ACHN (cell line): ENCODE data around the gene ARHGEF2.

Experiments used
- DNase-seq: peaks from one replicate; pipeline ENCODE4 v3.0.0-alpha.2; 2015
- in situ Hi-C: cut with HindIII; loops from 2 replicates; pipeline ENCODE4 v1.10.0; 2017; ENCODE audit warnings: low sequenced_read_pairs, low pct_ligation_motif_present, low pct_unique_long_range_greater_than_20kb

ARHGEF2 gene

GRCh38 chr1:155952505-155952890 lies 25.8 kb downstream of the ARHGEF2 start:
- DNase-seq, result no peak
- in situ Hi-C loops, result no loop called here

DNA sequence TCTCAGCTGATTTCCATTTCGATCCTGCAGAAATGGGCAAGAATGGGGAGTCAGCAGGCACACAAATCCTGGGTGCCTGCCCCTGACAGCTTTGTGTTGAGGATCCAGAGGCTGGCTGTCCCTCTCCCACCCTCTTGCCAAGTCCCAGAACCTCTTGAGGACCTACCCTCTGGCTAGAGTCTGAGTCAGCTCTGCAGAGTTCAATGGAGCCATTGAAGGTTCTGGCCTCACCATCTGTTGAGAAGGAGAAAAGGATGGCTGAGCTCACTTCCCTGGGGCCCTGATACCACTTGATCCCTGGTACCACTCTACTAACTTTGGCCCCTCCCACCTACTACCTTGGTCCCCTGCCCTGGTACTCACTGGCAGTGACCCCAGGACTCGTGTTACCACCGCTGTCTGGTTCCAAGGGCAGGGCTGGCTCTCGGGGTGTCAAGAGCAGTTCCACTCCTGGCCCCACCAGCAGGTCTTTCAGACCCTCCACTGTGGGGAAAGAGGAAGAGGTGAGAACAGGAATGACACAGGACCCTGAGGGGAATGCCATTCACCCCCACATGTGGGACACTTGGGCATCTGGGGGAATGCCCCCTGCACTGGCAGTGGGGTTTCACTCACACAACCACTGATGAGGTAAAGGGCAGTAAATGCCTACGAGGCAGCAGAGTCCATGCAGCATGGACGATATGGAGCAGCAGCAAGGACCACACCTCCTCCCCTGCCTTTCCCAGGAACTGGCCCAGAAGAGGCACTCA lies 26.4 kb downstream of the ARHGEF2 start:
- in situ Hi-C loops, result no loop called here
- DNase-seq, result no peak

- no peak for DNase-seq
- in situ Hi-C loops, result no loop called here
Observed at GRCh38 chr1:155950829-155951228, 27.5 kb downstream of the ARHGEF2 start.

GRCh38 chr1:155947741-155948140 lies 30.6 kb downstream of the ARHGEF2 start:
- no peak for DNase-seq
- in situ Hi-C loops, result no loop called here

DNA sequence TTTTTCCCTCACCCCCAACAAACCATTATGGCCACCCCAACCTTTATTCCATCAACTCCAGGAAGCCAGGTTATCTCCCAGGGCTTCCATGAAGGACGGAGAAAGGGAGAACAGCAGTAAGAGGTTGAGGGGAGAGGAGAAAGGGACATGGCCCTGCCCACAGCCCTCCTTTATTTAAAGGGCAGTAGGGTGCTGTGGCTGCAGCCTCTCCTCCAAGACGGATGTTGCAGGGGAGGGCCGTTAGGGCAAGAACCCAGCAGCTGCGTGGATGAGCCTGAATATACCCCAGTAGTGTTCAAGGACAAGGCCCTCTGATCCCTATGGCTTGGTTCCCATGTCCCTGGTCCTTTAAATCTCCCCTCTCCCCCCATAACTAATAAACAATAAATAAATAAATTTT lies 31.1 kb downstream of the ARHGEF2 start:
- in situ Hi-C loops, result no loop called here
- DNase-seq, result no peak

GRCh38 chr1:155946633-155947219 lies 31.6 kb downstream of the ARHGEF2 start:
- no peak for DNase-seq
- in situ Hi-C loops, result no loop called here

DNA sequence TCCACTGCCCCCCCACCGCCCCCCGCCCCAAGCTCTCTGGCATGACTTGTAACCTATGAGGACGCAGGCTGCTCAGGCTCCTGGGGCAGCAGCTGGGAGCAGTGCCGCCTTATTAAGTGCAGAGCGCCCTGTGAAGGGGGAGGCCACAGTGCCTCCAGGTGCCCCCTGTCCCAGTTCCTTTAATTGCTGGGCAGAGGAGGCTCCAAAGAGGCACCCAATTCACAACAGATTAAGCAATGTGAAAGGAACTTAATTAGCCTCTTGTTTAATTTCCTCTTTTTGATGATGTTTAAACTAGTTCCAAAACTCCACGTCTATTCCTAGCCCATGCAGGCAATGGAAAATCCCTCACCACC lies 33.9 kb downstream of the ARHGEF2 start:
- DNase-seq, result no peak
- in situ Hi-C loops, result no loop called here

DNA sequence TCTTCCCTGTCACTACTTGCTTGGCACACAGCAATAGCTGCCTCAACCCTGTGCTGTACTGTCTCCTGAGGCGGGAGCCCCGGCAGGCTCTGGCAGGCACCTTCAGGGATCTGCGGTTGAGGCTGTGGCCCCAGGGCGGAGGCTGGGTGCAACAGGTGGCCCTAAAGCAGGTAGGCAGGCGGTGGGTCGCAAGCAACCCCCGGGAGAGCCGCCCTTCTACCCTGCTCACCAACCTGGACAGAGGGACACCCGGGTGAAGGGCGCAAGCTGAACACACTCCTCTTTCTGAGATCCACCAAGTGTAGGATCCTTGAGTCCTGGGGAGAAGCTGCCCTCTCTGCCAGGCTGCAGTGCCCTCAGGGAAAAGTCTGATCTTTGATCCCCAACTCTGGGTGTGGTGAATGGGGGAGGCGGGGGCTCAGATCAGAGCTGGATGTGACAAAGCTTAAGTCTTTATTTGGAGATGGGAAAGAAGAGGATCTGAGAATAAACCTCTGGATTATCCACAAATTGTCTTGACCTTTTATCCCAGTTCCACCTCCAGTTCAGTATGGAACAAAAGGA lies 35.7 kb downstream of the ARHGEF2 start:
- no peak for DNase-seq
- in situ Hi-C loops, result no loop called here

DNA sequence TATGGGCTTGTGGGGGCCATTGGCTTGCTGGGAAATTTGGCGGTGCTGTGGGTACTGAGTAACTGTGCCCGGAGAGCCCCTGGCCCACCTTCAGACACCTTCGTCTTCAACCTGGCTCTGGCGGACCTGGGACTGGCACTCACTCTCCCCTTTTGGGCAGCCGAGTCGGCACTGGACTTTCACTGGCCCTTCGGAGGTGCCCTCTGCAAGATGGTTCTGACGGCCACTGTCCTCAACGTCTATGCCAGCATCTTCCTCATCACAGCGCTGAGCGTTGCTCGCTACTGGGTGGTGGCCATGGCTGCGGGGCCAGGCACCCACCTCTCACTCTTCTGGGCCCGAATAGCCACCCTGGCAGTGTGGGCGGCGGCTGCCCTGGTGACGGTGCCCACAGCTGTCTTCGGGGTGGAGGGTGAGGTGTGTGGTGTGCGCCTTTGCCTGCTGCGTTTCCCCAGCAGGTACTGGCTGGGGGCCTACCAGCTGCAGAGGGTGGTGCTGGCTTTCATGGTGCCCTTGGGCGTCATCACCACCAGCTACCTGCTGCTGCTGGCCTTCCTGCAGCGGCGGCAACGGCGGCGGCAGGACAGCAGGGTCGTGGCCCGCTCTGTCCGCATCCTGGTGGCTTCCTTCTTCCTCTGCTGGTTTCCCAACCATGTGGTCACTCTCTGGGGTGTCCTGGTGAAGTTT lies 36.4 kb downstream of the ARHGEF2 start:
- no peak for DNase-seq
- in situ Hi-C loops, result no loop called here

- DNase-seq, result peak; percentile 42
- in situ Hi-C loops, result no loop called here
Observed at GRCh38 chr1:155940993-155941844, 37.1 kb downstream of the ARHGEF2 start, which contains the start of gene RXFP4. TSS of gene RXFP4 (plus strand) at chr1:155941638. CDS start at chr1:155941710, 72 bp downstream.

- in situ Hi-C loops, result no loop called here
- peak; percentile 46 for DNase-seq
Observed at GRCh38 chr1:155940482-155940992, 37.8 kb downstream of the ARHGEF2 start.

GRCh38 chr1:155938220-155938627 lies 40.1 kb downstream of the ARHGEF2 start:
- in situ Hi-C loops, result no loop called here
- DNase-seq, result peak; percentile 81

GRCh38 chr1:155934936-155935590 lies 43.3 kb downstream of the ARHGEF2 start:
- in situ Hi-C loops, result no loop called here
- DNase-seq, result peak; percentile 75

DNA sequence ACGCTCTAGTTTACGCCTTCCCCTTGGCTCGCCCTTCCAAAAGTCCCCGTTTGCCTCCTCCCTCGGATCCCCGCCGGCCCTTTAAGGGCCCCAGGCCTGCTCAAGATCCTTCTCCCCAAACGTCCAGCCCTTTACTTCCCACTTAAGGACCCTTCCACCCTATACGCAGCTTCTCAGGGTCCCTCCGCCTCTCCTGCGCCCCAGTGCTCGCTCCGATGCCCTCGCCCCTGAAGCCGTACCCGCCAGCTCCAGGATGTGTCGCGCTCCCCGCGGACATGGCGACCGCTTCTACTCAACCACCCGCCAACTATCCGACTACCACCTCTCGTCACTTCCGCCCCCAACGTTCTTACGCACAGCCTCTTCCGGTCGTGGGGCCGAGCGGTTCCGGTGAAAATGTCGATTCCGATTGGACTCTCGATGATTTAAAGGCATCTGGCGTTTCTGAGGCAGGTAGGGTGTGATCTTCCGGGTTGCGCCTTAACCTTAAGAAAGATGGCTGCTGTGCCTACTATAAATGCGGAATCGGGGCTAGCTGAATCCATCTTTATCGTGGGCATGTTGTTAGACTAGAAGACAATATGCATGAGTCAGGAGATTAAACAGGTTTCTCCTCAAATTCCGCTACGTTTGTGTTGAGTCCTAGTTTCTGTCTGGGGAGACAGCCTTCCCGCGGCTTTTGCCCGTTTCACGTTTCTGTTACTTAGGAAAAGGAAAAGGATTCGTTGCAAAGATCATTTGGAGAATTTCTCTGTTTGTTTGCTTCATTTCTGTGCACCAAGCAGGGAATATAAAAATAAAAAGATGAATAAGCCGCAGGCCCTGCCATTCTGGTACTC lies 44.0 kb downstream of the ARHGEF2 start, which contains the start of gene KHDC4:
KHDC4 (minus strand) TSS at position 317 of the 839 bp plus-strand sequence; CDS start at position 277, 40 bp downstream.
- in situ Hi-C loops, result no loop called here
- DNase-seq, result peak; percentile 100

DNA sequence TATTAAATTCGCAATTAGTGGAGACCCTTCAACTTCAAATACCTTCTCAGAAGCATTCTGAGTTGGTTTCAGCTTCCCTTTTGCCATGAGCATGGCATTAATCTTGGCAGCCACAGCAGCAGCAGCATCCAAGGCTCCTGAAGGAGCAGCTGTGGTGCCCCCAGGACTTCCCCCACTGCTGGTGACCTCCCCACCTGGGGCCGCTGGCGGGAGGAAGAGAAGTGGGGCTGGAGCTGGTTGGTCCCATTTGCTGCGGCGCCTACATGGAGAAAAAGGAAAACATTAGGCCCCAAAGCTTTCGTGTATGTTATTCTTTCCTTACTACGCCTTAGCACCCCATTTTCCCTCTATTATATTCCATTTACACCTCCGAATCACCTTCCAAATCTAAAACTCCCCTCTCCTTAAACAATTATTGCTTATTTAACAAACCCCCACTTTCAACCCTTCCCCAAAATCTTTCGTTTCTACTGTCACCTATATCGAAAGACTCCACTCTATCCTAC lies 44.7 kb downstream of the ARHGEF2 start:
- in situ Hi-C loops, result no loop called here
- no peak for DNase-seq

- in situ Hi-C loops, result no loop called here
- DNase-seq, result no peak
Observed at GRCh38 chr1:155932487-155932886, 45.9 kb downstream of the ARHGEF2 start.

- in situ Hi-C loops, result no loop called here
- DNase-seq, result no peak
Observed at GRCh38 chr1:155932081-155932480, 46.3 kb downstream of the ARHGEF2 start.
